Activated CD4-positive, alpha-beta T cell treated with anti-CD3 and anti-CD28 coated beads, Interleukin-2, amount 50 U/mL, for 24 hours (primary cell): ENCODE data around the gene OR10V1.

Source experiments
- DNase-seq, 2 donors: peaks; one replicate each; pipeline ENCODE4 v3.0.0-alpha.2; 2020; ENCODE audit warnings: low read depth in 1 of 2, low spot score in 1 of 2

Gene OR10V1, protein sequence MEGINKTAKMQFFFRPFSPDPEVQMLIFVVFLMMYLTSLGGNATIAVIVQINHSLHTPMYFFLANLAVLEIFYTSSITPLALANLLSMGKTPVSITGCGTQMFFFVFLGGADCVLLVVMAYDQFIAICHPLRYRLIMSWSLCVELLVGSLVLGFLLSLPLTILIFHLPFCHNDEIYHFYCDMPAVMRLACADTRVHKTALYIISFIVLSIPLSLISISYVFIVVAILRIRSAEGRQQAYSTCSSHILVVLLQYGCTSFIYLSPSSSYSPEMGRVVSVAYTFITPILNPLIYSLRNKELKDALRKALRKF

DNA sequence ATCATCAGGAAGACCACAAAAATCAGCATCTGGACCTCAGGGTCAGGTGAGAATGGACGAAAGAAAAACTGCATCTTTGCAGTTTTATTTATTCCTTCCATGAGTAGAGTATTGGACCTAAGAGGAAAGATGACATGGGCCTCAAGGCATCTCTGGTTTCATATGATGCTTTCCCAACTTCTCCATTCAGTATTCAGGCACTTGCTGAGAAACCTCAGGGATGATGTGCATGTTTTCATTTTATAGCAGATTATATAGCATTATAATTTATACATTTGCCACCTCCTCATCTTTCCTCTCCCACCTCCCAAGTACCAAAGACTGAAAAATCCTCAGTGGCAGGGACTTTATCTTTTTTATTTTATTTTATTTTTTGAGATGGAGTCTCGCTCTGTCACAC is at the start of gene OR10V1:
Gene OR10V1 (minus strand): TSS at position 101 of the 400 bp plus-strand sequence. CDS start 0 bp downstream, at position 101.
- no peak for DNase-seq

DNA sequence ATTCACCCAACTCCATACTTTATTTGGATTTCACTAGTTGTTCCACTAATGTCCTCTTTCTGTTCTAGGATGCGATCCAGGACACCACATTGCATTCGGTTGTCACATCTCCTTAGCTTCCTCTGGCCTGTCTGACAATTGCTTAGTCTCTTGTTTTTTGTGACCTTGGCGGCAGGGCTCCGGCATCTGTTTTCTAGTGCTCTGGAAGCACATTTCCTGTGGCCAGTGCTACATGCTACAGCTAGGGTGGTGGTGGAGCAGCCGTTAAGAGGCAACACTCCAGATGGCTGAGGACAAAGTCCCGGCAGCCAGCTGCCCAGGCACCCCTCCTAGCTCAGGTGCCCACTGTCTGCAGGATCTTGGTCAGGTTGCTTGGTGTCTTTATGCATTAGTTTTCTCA is 48.3 kb upstream of the OR10V1 start:
- DNase-seq, result no peak

DNA sequence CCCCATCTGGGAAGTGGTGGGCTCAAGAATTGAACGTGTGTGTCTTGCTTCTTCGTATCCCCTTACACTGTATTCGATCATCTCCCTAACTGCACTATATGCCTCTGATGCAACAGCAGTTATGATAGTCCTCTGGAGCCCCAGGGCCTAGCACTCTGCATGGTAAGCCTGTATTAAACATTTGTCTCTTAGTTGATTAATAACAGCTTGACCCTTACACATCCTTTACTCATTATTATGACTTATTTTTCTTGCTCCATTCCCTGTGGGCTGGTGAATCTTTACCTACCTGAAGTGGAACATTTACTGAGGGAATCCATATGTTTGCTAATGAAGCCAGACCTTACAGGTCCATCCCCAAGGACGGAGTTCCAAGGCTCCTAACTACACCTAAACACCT is 47.1 kb upstream of the OR10V1 start:
- no peak for DNase-seq

DNA sequence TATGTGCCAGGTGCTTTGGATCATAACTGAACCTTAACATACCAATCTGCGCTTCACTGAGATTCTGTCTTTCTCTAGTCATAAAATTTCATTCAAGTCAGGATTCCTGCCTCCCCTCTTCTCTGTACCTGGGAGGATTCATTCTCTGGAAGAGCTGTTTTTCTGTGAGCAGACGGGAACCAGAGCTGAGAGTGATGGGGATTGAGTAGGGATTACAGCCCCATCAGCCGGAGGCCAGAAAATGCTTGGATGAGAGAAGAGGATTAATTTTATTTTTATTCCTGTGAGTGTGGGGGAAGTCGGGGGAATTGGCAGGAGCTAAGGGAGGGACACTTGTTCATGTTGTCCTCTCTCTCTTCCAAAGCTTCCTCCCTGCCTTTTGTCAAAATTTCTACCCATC is 46.3 kb upstream of the OR10V1 start:
- no peak for DNase-seq

DNA sequence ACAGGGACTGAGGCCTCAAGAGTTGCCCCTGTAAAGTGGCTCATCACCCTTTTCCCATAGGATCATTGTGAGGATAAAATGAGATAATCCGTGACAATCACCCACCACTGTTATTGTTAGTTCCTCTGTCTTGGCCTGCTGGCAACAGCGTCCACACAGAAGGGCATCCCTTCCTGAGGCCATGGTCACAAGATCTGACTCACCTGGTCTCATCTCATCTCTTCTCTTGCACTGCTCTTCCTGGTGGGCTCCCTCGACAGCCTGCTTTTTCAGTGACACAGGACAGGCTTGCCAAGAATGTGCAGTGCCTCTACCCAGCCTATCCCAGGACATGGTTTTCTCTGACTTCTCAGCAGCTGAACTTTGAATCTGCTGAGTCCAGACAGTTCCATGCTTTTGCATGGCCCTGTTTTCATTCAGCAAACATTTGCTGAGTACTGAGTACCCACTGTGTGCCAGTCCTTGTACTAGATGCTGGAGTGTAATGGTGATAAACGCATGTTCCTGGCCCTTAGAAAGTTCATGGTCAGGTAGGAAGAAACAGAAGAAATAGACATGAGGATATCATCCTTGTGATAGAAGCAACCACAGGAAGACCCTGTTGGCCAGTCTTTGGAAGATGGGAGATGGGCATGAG is 44.9 kb upstream of the OR10V1 start:
- DNase-seq, result no peak

DNA sequence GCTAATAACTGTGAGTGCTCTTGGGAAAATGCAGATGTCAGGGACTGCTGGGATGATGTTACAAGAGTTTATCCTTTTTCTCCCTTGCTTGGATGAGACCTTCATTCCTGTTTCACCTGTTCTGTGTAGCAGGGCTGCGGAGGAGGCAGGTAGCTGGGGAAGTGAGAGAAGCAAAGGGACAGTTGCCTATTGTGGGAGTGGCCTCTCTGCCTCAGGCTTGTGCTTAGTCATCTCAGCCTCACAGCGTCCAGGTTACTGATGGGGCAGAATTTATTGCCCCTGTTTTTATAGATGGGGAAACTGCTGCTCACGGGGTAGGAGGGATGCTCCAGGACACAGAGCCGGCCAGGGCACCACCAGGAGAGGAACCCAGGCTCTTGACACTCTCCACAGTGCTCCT is 43.2 kb upstream of the OR10V1 start:
- DNase-seq, result no peak

DNA sequence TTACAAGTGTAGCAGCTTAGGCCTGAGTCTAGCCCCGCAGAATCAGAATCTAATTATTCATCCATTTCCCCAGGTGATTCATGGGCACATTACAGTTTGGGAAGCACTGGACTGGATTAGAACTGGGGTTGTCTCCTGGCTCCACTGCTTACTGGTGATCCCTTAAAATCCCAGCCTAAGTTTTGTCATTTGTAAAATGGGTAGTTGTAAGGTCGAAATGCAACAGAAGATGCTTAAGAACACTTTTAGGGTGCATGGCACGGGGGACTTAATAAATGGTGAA is 42.9 kb upstream of the OR10V1 start:
- DNase-seq, result no peak

DNA sequence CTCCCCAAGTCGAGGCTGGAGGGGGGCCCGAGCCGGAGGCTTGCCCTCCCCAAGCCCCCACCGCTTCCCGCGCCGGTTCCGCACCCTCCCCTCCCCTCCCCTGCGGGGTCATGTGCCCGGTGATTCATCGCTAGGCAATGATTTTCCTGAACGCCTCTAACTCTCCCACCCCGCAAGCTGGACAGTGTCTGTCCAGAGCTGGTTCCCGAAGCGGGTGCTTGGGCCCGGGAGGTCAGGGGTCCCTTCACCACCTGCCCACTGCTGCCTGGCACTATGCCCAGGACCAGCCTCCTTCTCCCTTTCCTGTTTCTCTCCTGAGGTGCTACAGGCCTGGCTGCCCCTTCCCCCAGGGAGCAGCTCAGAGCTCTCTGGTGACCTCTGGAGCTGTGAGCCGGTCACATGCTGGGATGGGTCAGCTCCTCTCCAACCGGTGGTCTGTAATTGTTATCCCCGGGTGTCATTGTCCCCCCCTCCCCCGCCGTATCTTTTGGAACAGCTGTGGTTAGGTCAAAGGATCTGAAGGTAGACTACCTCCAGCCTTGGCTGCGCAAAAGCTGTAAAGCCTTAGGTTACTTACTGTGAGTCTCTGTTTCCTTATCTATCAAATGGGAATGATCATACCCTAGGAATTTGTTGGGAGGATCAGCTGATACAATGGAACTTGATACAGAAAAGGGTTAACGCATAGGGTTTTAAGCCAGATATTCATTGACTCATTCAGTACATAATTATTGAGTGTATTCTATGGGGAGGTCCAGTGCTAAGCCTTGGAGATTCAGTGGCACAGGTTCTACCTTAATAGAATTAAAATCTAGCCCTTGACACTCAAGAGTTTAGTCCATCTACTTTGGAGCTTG is 42.3 kb upstream of the OR10V1 start:
- peak in 1 of 2 donors; percentile 5 for DNase-seq

DNA sequence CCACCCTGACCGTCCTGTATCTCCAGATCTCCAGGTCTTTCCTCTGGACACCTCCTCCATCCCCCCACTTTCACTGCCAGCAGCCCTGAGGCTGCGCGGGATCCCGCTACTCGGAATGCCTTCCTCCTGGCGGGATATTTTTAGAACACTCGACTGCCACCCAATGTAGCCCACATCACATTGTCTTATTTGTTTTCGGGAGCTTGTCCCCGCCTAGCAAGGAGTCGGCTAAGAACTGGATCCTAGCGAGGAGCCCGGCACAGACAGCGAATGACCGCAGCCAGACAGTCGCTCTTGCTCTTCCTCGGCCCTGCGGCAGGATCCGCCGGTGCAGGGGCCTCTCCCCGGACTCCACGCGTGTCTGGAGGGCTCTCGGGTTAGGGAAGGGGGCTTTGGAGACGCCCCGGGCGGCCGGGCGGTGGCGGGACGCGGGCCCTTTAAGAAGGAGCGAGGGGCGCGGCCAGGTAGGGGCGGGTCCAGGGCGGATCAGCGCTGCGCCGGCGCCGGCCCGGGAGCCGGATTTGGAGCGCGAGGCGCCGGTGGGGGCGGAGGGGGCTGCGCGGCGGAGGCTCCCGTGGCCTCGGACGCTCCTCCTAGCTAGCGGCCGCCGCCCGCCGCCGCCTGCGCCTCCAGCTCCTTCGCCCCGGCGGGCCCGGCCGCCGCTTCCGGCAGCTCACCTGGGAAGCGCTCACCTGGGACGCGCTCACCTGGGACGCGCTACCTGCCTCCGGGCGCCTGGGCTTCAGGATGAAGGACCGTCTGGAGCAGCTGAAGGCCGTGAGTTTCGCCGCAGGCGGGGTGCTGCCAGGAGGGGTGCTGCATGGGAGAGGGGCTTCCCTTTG is 41.4 kb upstream of the OR10V1 start, which contains the start of gene STX3:
Gene STX3 (plus strand): TSS at position 518 of the 842 bp plus-strand sequence. CDS start 230 bp downstream, at position 748.
- DNase-seq, result peak; percentile 35 to 47

DNA sequence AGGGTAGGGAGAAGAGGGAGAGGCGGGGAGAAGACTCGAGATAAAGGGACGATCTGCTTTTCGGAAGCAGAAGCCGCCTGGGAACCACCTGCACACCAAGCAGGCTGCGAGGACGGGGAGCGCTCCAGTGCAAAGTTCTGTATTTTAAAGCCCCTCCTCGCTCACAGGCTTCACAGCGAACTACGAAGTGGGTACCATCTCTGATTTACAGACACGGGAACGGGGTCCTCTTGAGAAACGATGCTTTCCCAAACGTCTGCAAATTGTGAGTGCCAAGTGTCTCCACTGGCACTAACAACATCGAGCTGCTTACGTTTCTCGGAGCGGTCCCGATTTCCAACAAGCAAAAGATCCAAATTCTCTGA is 40.8 kb upstream of the OR10V1 start:
- DNase-seq, result peak in 1 of 2 donors; percentile 9

DNA sequence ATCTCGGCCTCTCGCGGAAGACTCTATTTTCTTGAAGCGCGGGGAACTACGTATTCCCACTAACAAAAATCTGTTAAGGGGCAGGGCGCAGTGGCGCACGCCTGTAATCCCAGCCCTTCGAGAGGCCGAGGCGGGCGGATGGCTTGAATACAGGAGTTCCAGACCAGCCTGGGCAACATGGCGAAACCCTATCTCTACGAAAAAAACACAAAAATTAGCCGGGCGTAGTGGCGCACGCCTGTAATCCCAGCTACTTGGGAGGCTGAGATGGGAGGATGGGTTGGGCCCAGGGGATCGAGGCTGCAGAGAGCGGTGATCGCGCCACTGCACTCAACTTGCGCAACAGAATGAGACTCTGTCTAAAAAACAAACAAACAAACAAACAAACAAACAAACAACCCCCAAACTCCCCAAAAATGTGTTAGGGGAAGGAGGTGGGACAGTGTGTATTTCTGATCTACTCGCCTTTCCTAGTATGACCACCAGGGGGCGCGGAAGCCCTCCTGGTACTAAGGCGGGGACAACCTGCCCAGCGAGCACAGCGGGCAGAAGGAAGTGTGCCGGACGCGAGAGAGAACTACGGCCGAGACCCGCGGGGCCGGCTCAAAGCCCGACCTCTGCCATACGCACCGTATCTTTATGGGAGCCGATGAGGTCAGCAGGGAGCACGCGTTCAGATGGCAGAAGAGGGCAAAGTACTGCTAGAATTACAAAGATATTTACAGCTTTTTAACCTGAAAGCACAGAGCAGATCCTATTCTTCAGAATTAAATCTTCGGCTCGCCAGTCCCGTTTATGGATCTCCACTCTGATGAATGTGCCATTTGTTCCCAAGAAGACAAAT is 40.2 kb upstream of the OR10V1 start:
- DNase-seq, result peak; percentile 68 to 74

DNA sequence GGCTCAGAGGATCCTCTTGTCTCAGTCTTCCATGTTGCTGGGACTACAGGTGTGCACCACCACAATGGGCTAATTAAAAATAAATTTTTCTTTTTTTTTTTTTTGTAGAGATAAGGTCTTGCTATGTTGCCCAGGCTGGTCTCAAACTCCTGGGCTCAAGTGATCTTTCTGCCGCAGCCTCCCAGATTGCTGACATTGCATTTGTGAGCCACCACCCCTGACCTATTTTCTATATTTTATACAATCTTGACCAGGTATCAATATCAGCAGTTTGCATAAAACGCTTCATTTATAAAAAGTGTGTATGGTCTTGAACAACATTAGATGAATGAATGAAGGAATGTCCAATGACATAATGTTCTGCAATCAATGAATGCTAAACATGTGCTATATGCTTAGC is 32.5 kb upstream of the OR10V1 start:
- no peak for DNase-seq

DNA sequence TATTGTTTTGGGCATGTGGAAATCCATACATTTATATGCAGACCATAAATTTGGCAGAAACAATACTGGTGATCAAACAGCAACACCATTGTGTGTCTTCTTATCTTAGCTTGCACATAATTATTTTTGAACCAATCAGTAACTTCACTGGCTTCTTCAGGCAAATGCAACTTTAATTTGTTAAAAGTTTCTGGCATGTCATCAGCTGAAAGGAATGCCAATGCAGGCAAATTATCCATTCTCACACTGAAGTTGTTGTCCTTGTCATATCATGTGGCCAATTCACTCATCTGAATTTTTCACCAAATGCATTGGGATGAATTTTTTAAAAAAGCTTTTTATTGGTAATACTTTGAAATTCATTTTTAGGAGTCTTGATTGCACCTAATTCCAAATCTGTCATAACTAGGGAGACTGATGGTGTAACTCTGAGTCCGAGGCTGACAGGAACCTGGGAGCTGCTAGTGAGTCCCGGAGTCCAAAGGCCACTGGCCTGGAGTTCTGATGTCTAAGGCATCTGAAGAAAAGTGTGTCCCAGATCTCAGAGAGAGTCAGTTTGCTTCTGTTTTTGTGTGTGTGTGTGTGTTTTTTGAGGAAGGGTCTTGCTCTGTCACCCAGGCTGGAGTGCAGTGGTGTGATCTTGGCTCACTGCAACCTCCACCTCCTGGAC is 17.4 kb upstream of the OR10V1 start:
- no peak for DNase-seq

DNA sequence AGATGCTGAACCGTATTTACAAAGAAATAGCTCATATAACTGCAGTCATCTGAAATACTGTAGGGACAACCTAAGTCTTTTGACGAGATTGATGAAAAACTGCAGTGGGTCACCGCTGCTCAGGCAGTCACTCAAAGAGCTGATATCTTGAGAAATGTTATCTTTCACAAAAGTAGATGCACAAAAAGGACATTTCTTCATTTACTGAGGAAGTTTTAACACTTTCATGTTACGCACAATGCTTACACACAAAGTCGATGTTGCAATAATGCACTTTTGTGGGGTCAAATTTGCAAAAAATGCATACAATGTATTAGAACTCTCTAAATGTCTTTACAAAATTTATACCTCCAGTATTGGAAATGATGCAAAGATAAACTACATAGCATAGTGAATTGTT is 16.2 kb upstream of the OR10V1 start:
- DNase-seq, result no peak

DNA sequence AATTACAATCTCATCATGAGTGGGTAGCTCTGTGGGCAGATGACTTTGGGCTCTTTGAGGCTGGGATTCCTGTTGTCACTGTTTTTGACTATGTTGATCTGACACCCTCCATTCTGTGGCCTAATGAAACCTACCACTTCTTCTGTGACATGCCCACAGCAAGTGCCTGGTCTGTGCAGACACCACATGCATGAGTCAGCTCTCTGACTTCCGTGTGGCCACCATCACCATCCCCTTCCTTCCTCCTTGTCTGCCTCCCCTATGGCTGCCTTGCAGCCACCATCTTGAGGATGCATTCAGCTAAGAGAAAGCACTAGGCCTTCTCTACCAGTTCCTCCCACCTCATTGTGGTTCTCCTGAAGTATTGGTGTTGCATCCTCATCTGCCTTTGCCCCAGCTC is 15.3 kb upstream of the OR10V1 start:
- DNase-seq, result no peak

DNA sequence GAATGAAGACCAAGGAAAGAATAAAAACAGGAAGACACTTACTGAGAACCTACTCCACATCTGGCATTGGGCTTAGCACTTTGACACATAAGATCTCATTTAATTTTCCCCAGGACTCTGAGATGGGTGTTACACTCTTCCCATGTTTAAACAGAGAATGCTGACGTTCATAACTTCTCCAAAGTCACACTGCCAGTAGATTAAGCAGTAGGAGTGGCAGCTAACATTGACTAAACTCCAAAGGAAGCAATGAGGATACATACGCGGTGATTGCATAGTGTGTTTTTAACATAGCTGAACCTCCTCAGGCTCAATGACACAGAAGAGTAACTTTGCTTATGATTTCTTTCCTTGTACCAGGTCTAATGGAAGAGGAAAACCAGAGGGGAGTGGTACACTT is 14.5 kb upstream of the OR10V1 start:
- DNase-seq, result no peak

DNA sequence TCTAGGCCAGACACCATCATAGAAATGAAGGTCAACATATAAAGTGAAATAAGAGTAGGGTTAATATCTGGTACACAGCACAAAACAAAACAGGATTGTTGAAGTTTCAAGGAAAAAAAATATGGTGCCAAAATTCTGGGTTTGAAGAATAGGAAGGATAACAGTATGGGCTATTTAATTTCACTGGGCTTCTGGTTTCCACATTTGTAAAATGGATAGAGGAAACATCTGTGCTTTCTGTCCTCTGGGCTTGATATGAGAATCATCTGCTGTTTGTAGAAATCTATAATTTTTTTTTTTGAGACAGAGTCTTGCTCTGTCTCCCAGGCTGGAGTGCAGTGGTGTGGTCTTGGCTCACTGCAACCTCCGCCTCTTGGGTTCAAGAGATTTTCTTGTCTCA is 13.8 kb upstream of the OR10V1 start:
- DNase-seq, result no peak

DNA sequence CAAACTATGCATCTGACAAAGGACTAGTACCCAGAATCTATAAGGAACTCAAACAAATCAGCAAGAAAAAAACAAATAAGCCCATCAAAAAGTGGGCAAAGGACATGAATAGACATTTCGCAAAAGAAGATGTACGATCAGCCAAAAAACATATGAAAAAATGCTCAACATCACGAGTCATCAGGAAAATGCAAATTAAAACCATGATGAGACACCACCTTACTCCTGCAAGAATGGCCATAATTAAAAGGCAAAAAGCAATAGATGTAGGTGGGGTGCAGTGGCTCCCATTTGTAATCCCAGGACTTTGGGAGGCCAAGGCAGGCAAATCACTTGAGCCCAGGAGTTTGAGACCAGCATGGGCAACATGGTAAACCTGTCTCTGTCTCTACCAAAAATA is 10.4 kb upstream of the OR10V1 start:
- DNase-seq, result no peak

DNA sequence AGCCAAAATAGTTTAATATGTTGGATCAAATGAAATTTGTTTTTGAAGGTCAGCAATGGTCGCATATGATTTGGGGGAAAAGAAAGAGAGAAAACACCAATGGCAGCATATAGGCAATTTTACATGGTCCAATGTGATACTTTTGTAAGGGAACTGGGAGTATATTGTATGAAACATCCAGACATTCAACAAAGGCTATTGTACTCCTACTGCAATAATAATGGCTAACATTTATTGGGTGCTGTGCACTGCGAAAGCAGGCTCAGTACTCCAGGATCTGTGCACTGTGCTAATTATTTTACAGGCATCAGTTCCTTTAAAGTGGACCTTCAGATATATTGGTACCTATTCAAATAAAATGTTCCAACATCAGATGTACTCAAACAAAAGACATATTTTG is 5.9 kb upstream of the OR10V1 start:
- DNase-seq, result no peak

DNA sequence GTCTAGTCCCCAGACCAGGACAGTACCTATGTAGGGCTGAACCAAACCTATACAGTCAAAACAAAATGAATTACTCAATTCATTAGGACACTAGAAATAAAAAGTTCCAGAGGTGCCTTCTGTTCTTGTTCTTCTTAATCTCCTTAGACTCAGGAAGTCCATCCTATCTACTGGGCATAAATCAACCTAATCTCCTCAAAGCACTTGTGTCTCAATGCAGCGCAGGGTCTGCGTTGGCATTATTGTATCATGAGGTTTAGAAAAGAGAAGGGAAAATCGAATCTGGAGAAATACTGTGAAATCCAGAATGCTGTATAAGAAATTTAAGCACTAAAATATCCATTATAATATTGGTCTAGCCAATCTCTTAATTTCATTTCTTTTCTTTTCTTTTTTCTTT is 2.4 kb upstream of the OR10V1 start:
- no peak for DNase-seq
